HEK293 (cell line): ENCODE measurements around the gene FAM227B.

Experiments
- CTCF ChIP-seq: fragments of 450-650 bp; formaldehyde crosslinking; IDR thresholded peaks from 2 replicates; pipeline ENCODE4 v1.5.1; 2016; ENCODE audit warnings: missing biosample characterization, missing genetic modification characterization
- INSM2 ChIP-seq: fragments of 450-650 bp; formaldehyde crosslinking; IDR thresholded peaks from 2 replicates; pipeline ENCODE4 v1.5.1; 2016; ENCODE audit warnings: missing biosample characterization, missing genetic modification characterization
- MYNN ChIP-seq: fragments of 450-650 bp; formaldehyde crosslinking; IDR thresholded peaks from 2 replicates; pipeline ENCODE4 v1.5.1; 2016; ENCODE audit warnings: missing biosample characterization, missing genetic modification characterization, borderline replicate concordance
- PATZ1 ChIP-seq: fragments of 450-650 bp; formaldehyde crosslinking; IDR thresholded peaks from 2 replicates; pipeline ENCODE4 v1.5.1; 2016; ENCODE audit warnings: missing biosample characterization, missing genetic modification characterization
- YY1 ChIP-seq: fragments of 450-650 bp; formaldehyde crosslinking; IDR thresholded peaks from 2 replicates; pipeline ENCODE4 v1.5.1; 2018; ENCODE audit warnings: missing biosample characterization, missing genetic modification characterization
- ZNF280D ChIP-seq: fragments of 450-650 bp; formaldehyde crosslinking; IDR thresholded peaks from 2 replicates; pipeline ENCODE4 v1.5.1; 2016; ENCODE audit warnings: missing biosample characterization, missing genetic modification characterization
- ZNF341 ChIP-seq: fragments of 450-650 bp; formaldehyde crosslinking; IDR thresholded peaks from 2 replicates; pipeline ENCODE4; 2016; ENCODE audit warnings: low read depth, missing biosample characterization, missing genetic modification characterization
- ZNF398 ChIP-seq: fragments of 450-650 bp; formaldehyde crosslinking; IDR thresholded peaks from 2 replicates; pipeline ENCODE4 v1.5.1; 2017; ENCODE audit warnings: missing biosample characterization, missing genetic modification characterization
- ZSCAN4 ChIP-seq: fragments of 450-650 bp; formaldehyde crosslinking; IDR thresholded peaks from 2 replicates; pipeline ENCODE4 v1.5.1; 2017; ENCODE audit warnings: missing biosample characterization, missing genetic modification characterization

- no peak for TF ChIP-seq ZNF280D (tag by site-specific recombination)
- TF ChIP-seq CTCF (tag by site-specific recombination): no peak
- no peak for TF ChIP-seq MYNN
- TF ChIP-seq PATZ1 (tag by site-specific recombination): no peak
- TF ChIP-seq YY1 (tag by site-specific recombination): no peak
- peak; percentile 75 for TF ChIP-seq ZSCAN4 (tag by site-specific recombination)
- no peak for TF ChIP-seq INSM2 (tag by site-specific recombination)
- no peak for TF ChIP-seq ZNF341 (tag by site-specific recombination)
- TF ChIP-seq ZNF398 (tag by site-specific recombination): no peak
These were observed 198.6 kb downstream of the FAM227B start for GRCh38 chr15:49421991-49422390.
